Ovary (tissue), 9 donors: Measurements from ENCODE around the gene CRTC1. TPM values are rescaled to one million over a fixed set of nuclear protein-coding genes. Genes with fewer than 3 reads are reported as not detected.
"Not testable (repeated sequence)": the region's sequence is repeated elsewhere in the genome, so short reads cannot be mapped to it uniquely, and the experiment has no call there.

Source experiments
- DNase-seq, 5 donors: peaks; one replicate each; pipeline ENCODE4 v3.0.0-alpha.2; 2019 to 2020
- H3K27ac ChIP-seq, 2 donors: fragments of 200-600 bp; one replicate each; pipeline versions ENCODE4 v1.5.1 to v1.8.0; 2019 to 2022
- H3K27me3 ChIP-seq: fragments of 200-600 bp; one replicate; pipeline ENCODE4 v1.8.0; 2022
- H3K36me3 ChIP-seq: fragments of 200-600 bp; sonication (generic); one replicate; pipeline ENCODE4 v1.5.1; 2019
- H3K4me1 ChIP-seq: one replicate; pipeline ENCODE4 v1.8.1; 2013; ENCODE audit warnings: mild to moderate bottlenecking, moderate library complexity; ENCODE audit not compliant: insufficient read depth
- H3K4me3 ChIP-seq: fragments of 200-600 bp; sonication (generic); one replicate; pipeline ENCODE4 v1.5.1; 2017
- H3K9me3 ChIP-seq, 2 donors: fragments of 200-600 bp in 1 of 2; sonication (generic) in 1 of 2; one replicate each; pipeline versions ENCODE4 v1.5.1 to v1.8.1; 2013 to 2019; ENCODE audit warnings: mild to moderate bottlenecking in 1 of 2, moderate library complexity in 1 of 2
- CTCF ChIP-seq, 3 donors: fragments of 450-650 bp in 2 of 3; fragments of 200-600 bp in 1 of 3; IDR thresholded peaks; one replicate each; pipeline versions ENCODE4 v1.5.1 to v1.8.0; 2016 to 2022; ENCODE audit warnings: antibody characterized with exemption in 3 of 3, mild to moderate bottlenecking in 1 of 3
- EP300 ChIP-seq: sonication (generic); formaldehyde crosslinking; IDR thresholded peaks from one replicate; pipeline ENCODE4 v1.6.1; 2017; ENCODE audit warnings: antibody characterized with exemption
- POLR2A ChIP-seq: fragments of 450-650 bp; IDR thresholded peaks from one replicate; pipeline ENCODE4 v1.6.1; 2017; ENCODE audit warnings: antibody characterized with exemption, mild to moderate bottlenecking, moderate library complexity
- WGBS, 3 donors: extraction: QIAGEN DNeasy Blood & Tissue Kit in 1 of 3; methylation state at CpG; one replicate each; pipeline versions ENCODE4 v1.1.5 to v1.1.7; 2013 to 2017; 5-methylcytosine and 5-hydroxymethylcytosine counted together
- intact Hi-C, 4 donors: fragments of 100-400 bp; cut with DNase I; formaldehyde crosslinking; loops; one replicate each; pipeline versions ENCODE4 v1.11.0 to v1.15.1; 2022 to 2023
- polyA plus RNA-seq, 2 donors: library from polyadenylated mRNA; stranded (reverse); fragments of 200-250 nt in 1 of 2; fragments of 350-450 nt in 1 of 2; fragmentation: Illumina TruSeq in 1 of 2; extraction: RNeasy Lipid Tissue Mini Kit (QIAGEN cat#74804) in 1 of 2; gene quantifications; one replicate each; pipeline ENCODE4 v1.2.3, GENCODE V29; 2013 to 2014
- total RNA-seq, 7 donors: library from RNA; depleted of rRNA in 2 of 7; stranded (reverse); fragments of >200 nt in 2 of 7; fragmentation: NEBNext Ultra II Directional in 3 of 7; extraction: Animal tissue kit (Norgen Biotek cat#: 25700) in 3 of 7; gene quantifications; one replicate each; pipeline versions ENCODE4 v1.1.0 to v1.2.4, GENCODE V29; 2016 to 2023
- donor health status: DM: no; HTN: no; CAD: no; lungs with moderate emphysema.
- donor health status: DM: no; HTN: no; CAD: no.
- donor health status: Bipolar disorder and iron deficiency.
- donor health status: DM: yes; HTN: yes; CAD: no.
- donor health status: DM: no; HTN: no; CAD: no.
- donor health status: DM: yes; HTN: yes; CAD: no.

CRTC1 gene
- total and polyA plus RNA-seq, 9 donors = 2.3 to 19.5 (median 12.9) TPM

- Histone ChIP-seq H3K27me3 (no peaks in the 10 kb centered on the region), H3K4me1 (peaks cover 13% of the 10 kb centered on the region), H3K36me3 (no peaks in the 10 kb centered on the region), H3K27ac (no peak overlapping the region), H3K4me3 (no peak overlapping the region), H3K9me3 (no peaks in the 10 kb centered on the region)
- TF ChIP-seq CTCF (IDR thresholded peaks at IDR 0.05) = no peak
- DNase-seq = peak in 1 of 5 donors; percentile 18
- 90 to 93% (median 92%) methylated on average over 11 of the region's 11 CpGs for WGBS, 3 donors
- intact Hi-C loops = no loop called here
Observed at GRCh38 chr19:18730885-18731513, 47.5 kb downstream of the CRTC1 start.

- H3K4me3 ChIP-seq = no peak overlapping the region
- intact Hi-C loops = no loop called here
- H3K27ac ChIP-seq = peak overlapping the region in 1 of 2 donors; percentile 6
- H3K27me3 ChIP-seq = no peaks in the 10 kb centered on the region
- peaks cover 11% of the 10 kb centered on the region for H3K4me1 ChIP-seq
- no peaks in the 10 kb centered on the region for H3K36me3 ChIP-seq
- 30 to 58% (median 45%) methylated on average over 15 of the region's 15 CpGs for whole genome bisulfite sequencing, 3 donors
- TF ChIP-seq POLR2A (no peak), EP300 (no peak), CTCF (IDR thresholded peaks at IDR 0.05) (no peak)
- H3K9me3 ChIP-seq = no peaks in the 10 kb centered on the region
- peak in 2 of 5 donors; percentile 41 to 76 for DNase-seq
Observed at GRCh38 chr19:18731562-18732008, 48.1 kb downstream of the CRTC1 start.

- peak; percentile 73 to 93 (median 80) for DNase-seq
- no peak overlapping the region for H3K27ac ChIP-seq
Observed at GRCh38 chr19:18733196-18733647, 49.7 kb downstream of the CRTC1 start.

DNA sequence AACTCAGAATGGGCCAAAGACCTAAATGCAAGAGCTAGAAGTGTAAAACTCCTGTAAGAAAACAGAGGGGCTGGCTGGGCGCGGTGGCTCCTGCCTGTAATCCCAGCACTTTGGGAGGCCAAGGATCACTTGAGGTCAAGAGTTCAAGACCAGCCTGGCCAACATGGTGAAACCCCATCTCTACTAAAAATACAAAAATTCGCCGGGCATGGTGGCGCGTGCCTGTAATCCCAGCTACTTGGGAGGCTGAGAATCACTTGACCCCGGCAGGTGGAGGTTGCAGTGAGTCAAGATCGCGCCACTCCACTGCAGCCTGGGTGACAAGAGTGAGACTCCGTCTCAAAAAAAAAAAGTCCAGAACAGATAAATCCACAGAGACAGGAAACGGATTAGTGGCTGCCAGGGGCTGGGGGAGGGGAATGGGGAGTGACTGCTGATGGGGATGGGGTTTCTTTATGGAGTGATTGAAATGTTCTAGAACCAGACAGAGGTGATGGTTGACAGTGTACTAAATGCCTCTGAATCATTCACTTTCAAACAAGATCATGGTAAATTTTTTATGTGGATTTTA, 50.4 kb downstream of the CRTC1 start:
- WGBS, 3 donors = 78 to 84% (median 83%) methylated on average over 11 of the region's 11 CpGs
- H3K9me3 ChIP-seq, H3K4me3 ChIP-seq, DNase-seq, intact Hi-C loops, H3K27ac ChIP-seq, H3K27me3 ChIP-seq, H3K36me3 ChIP-seq: not testable (repeated sequence)
- peaks cover 11% of the 10 kb centered on the region for H3K4me1 ChIP-seq

More at GRCh38 chr19:18733196-18733647, 49.7 kb downstream of the CRTC1 start:
- Histone ChIP-seq H3K4me1 (peaks cover 11% of the 10 kb centered on the region), H3K27me3 (no peaks in the 10 kb centered on the region), H3K36me3 (no peaks in the 10 kb centered on the region), H3K9me3 (no peaks in the 10 kb centered on the region), H3K4me3 (no peak overlapping the region)
- WGBS, 3 donors = 7 to 13% (median 9%) methylated on average over 11 of the region's 11 CpGs
- TF ChIP-seq CTCF (IDR thresholded peaks at IDR 0.05) = no peak
- TF ChIP-seq POLR2A = no peak
- no peak for TF ChIP-seq EP300
- intact Hi-C loops = no loop called here

- Histone ChIP-seq H3K4me1 (peaks cover 11% of the 10 kb centered on the region), H3K27me3 (no peaks in the 10 kb centered on the region), H3K9me3 (no peaks in the 10 kb centered on the region), H3K36me3 (no peaks in the 10 kb centered on the region), H3K27ac (no peak overlapping the region), H3K4me3 (no peak overlapping the region)
- 96 to 98% (median 97%) methylated on average over 13 to 14 of the region's 14 CpGs for WGBS, 3 donors
- intact Hi-C loops = no loop called here
- no peak for DNase-seq
- TF ChIP-seq POLR2A (no peak), EP300 (no peak), CTCF (IDR thresholded peaks at IDR 0.05) (no peak)
Observed at GRCh38 chr19:18735324-18735723, 51.8 kb downstream of the CRTC1 start.
